ENCODE results near the gene EML5. TPM values are rescaled to one million over a fixed set of nuclear protein-coding genes. Genes with fewer than 3 reads are reported as not detected.

Gene EML5
- total RNA-seq, 4 donors from 2014 or later: 0.82 to 1.6 (median 1.3) TPM

DNA sequence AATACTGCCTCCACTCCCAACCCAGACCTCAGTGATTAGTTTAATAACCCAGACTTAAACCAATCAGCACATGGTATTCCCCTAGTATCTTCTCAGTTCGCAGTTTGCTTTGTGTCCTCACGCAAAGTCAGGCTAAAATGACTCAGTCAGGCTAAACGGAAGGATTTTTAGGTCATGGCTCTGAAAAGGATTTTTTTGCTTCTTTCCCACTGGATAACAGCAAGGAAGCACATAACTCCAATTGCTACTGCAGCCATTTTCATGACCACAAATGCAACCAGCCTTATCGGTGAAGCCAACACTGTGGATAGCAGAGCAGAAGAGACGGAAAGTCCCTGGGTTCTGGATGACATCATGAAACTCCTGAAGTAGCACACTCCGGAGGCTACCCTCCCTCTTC, 162.2 kb downstream of the EML5 start:
- no peaks in the 10 kb centered on the region for H3K4me1 ChIP-seq
- H3K4me3 ChIP-seq: no peak overlapping the region
- intact Hi-C loops (cut with DNase I): no loop called here
- H3K36me3 ChIP-seq: no peaks in the 10 kb centered on the region
- no peak overlapping the region for H3K27ac ChIP-seq
- WGBS, 2 donors: 69 to 71% methylated on average over 6 of the region's 6 CpGs
- no peaks in the 10 kb centered on the region for H3K27me3 ChIP-seq
- no peak for DNase-seq
- no peak for TF ChIP-seq POLR2A (IDR thresholded peaks at IDR 0.05)
- TF ChIP-seq, protein P1, sequence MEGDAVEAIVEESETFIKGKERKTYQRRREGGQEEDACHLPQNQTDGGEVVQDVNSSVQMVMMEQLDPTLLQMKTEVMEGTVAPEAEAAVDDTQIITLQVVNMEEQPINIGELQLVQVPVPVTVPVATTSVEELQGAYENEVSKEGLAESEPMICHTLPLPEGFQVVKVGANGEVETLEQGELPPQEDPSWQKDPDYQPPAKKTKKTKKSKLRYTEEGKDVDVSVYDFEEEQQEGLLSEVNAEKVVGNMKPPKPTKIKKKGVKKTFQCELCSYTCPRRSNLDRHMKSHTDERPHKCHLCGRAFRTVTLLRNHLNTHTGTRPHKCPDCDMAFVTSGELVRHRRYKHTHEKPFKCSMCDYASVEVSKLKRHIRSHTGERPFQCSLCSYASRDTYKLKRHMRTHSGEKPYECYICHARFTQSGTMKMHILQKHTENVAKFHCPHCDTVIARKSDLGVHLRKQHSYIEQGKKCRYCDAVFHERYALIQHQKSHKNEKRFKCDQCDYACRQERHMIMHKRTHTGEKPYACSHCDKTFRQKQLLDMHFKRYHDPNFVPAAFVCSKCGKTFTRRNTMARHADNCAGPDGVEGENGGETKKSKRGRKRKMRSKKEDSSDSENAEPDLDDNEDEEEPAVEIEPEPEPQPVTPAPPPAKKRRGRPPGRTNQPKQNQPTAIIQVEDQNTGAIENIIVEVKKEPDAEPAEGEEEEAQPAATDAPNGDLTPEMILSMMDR (IDR thresholded peaks at IDR 0.05): no peak
- H3K9me3 ChIP-seq: no peaks in the 10 kb centered on the region

DNA sequence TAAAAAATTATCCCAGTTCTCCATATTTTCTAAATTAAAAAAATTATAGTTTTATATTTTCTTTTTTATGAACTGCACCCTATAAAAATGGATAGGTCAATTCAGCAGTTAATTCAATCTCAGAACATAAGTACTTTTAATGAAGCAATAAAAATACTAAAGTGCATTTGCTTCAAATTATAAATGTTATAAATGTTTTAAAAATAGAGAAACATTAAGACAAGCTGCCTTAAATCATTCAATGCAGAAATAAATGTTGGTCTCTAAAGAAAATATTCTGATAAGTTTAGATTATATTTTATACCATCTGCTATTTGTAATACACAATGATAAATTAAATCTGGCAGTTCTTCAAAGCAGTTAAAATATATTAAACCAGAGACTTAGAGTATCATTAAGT, 164.3 kb downstream of the EML5 start:
- H3K4me3 ChIP-seq: no peak overlapping the region
- intact Hi-C loops (cut with DNase I): no loop called here
- no peaks in the 10 kb centered on the region for H3K9me3 ChIP-seq
- no peak for TF ChIP-seq POLR2A (IDR thresholded peaks at IDR 0.05)
- TF ChIP-seq, protein P1 (IDR thresholded peaks at IDR 0.05): no peak
- no peak for DNase-seq
- peaks cover 0 to 4% (median 0%) of the 10 kb centered on the region in 3 donors for H3K36me3 ChIP-seq
- no peak overlapping the region for H3K27ac ChIP-seq
- no peaks in the 10 kb centered on the region for H3K4me1 ChIP-seq
- H3K27me3 ChIP-seq: no peaks in the 10 kb centered on the region

DNA sequence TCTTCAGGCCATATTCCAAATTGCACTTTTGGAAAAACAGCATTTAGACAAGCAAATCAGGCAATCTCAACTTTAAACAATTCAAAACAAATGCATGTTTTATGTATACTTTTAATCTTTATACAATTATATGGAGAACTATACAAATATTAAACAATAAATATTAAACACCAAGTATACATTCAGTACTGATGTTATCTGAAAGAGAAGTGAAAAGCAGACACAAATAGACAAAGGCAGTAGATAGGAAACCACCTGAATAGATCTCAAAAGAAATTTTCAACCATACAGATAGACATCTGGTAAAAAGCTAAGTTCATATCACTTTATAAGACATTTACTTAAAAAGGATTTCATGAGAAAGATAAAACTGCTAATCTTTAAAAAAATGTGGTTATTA, 164.7 kb downstream of the EML5 start:
- no peak for DNase-seq
- no peaks in the 10 kb centered on the region for H3K4me1 ChIP-seq
- H3K4me3 ChIP-seq: no peak overlapping the region
- H3K27ac ChIP-seq: no peak overlapping the region
- H3K9me3 ChIP-seq: no peaks in the 10 kb centered on the region
- TF ChIP-seq, protein P1 (IDR thresholded peaks at IDR 0.05): no peak
- no peak for TF ChIP-seq POLR2A (IDR thresholded peaks at IDR 0.05)
- no peaks in the 10 kb centered on the region for H3K27me3 ChIP-seq
- intact Hi-C loops (cut with DNase I): no loop called here
- peaks cover 0 to 4% (median 0%) of the 10 kb centered on the region in 3 donors for H3K36me3 ChIP-seq

DNA sequence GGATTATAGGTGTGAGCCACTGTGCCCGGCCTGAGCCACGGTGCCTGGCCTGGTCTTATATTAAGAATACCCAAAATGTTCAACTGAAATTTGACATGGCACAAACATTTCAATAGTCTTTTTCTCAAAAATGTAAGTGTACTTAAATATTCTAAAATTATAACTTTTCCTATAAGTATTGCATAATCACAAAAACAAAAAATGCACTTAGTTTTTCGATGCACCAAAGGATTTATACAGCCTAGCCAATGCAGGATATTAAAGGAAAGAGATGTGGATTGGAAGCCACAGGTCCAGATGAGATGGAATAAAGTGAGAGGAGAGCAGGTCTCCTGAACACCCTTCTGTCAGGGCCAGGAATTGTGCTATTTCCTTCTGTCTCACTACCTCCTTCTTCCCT, 167.1 kb downstream of the EML5 start:
- Histone ChIP-seq H3K9me3 (no peaks in the 10 kb centered on the region), H3K4me3 (no peak overlapping the region), H3K27ac (no peak overlapping the region), H3K36me3 (peaks cover 0 to 4% (median 0%) of the 10 kb centered on the region in 3 donors), H3K27me3 (no peaks in the 10 kb centered on the region), H3K4me1 (no peaks in the 10 kb centered on the region)
- no peak for TF ChIP-seq POLR2A (IDR thresholded peaks at IDR 0.05)
- 100% methylated on average over 1 to 3 of the region's 3 CpGs for WGBS, 2 donors
- intact Hi-C loops (cut with DNase I): no loop called here
- no peak for DNase-seq

DNA sequence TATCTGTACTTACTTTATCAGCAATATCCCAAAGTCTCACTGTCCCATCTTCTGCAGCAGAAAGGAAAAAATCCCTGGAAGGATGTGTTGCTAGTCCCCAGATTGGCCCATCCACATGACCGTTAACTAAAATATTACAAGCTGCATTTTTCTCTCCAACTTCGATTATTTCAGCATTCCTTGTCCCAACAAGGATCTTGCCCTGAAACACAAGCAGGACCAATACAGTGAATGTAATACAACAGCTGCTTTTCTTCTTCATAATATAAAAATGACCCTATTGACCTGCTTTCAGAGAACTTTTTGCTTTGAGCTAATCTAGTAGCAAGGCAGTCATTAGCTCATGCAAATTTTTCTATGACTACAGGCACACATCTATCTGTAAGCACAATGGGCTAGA, 171.7 kb downstream of the EML5 start:
- DNase-seq: no peak
- intact Hi-C loops (cut with DNase I): no loop called here
- no peak for TF ChIP-seq POLR2A (IDR thresholded peaks at IDR 0.05)
- TF ChIP-seq, protein P1 (IDR thresholded peaks at IDR 0.05): no peak

DNA sequence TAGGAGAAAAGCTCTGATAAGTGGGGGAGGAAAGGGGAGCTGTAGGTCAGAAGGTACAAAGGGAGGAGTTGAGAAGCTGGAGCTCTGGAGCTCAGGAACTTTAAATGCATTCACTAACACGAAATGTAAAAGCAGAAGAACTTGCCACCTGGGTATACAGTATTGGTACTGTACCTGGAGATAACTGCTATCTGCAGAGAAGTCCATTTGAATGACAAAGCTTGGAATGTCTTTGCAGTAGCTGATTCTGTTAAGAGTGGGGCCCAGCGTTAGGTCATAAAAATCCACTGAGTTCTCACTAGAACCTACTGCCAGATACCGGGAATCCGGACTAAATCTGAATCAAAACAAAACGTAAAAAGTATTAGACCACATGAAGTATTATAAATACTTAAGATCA, 174.3 kb downstream of the EML5 start:
- Histone ChIP-seq H3K4me1 (peaks cover 0 to 27% (median 7%) of the 10 kb centered on the region in 3 donors), H3K4me3 (no peak overlapping the region), H3K27me3 (no peaks in the 10 kb centered on the region), H3K9me3 (no peaks in the 10 kb centered on the region), H3K27ac (no peak overlapping the region), H3K36me3 (peaks cover 0 to 15% (median 0%) of the 10 kb centered on the region in 3 donors)
- no peak for DNase-seq
- TF ChIP-seq, protein P1 (IDR thresholded peaks at IDR 0.05): no peak
- no peak for TF ChIP-seq POLR2A (IDR thresholded peaks at IDR 0.05)
- intact Hi-C loops (cut with DNase I): no loop called here
- 80 to 89% methylated on average over 5 of the region's 5 CpGs for WGBS, 2 donors

More for the DNA sequence above, 171.7 kb downstream of the EML5 start:
- peaks cover 0 to 5% (median 0%) of the 10 kb centered on the region in 3 donors for H3K36me3 ChIP-seq
- 70 to 80% methylated on average over 2 of the region's 2 CpGs for WGBS, 2 donors
- H3K4me1 ChIP-seq: peaks cover 0 to 11% (median 0%) of the 10 kb centered on the region in 3 donors
- no peaks in the 10 kb centered on the region for H3K9me3 ChIP-seq
- H3K27me3 ChIP-seq: no peaks in the 10 kb centered on the region
- H3K27ac ChIP-seq: no peak overlapping the region
- H3K4me3 ChIP-seq: no peak overlapping the region
